ENCODE results near the gene NMS.

DNA sequence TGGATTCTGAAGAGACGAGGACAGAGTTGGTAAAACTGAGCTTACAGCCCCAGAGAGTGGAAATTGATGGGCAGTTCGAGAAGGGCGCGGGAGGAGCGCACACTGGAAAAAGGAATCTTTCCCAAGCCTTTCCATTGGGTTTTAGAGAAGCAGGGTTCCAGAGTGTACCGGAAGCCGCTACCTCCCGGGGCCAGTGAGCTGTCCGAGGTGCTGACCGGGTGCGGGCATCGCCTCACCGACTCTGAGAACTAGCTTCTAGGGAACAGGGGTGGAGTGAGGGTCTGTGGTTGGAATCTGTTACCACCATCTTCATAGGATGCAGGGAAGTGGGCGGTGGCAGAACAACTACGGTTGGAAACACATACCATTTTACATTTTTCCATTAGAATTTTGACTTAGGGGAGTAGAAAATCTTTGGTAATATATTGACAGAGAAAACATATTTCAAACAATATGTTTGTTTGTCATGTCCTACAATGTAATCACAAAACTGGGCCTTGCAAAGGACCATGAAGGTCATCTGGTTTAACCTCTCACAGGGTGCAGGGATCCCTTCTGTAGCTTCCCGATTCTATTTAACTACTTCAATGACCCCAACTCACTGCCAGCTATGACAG, 724 bp downstream of the NMS start:
- TF ChIP-seq, protein P1, sequence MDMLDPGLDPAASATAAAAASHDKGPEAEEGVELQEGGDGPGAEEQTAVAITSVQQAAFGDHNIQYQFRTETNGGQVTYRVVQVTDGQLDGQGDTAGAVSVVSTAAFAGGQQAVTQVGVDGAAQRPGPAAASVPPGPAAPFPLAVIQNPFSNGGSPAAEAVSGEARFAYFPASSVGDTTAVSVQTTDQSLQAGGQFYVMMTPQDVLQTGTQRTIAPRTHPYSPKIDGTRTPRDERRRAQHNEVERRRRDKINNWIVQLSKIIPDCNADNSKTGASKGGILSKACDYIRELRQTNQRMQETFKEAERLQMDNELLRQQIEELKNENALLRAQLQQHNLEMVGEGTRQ (IDR thresholded peaks at IDR 0.05; ENCODE audit: low read length), result no peak
- no peak for TF ChIP-seq POLR2A (IDR thresholded peaks at IDR 0.05; ENCODE audit: control extremely low read depth in 1 of 2, low read depth in 2 of 2, low read length in 2 of 2)

All from H1 (cell line).